Measurements from ENCODE around the gene NDST4.

DNA sequence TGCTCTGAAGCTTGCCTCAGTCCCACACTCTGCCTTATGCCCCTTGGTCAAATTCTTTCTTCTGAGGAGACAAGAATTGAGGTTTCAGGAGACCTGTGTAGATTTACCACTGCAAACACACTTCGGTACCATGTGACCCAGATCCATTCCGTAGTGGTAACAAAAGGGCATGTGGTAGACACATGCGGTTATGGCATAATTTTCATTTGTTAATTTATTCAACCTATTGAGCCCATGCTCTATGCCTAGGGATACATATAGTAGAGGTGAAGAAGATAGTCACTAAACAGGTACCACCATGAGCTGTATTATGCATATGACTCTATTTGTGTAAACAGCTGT, 190.9 kb downstream of the NDST4 start:
- TF ChIP-seq, protein P1, sequence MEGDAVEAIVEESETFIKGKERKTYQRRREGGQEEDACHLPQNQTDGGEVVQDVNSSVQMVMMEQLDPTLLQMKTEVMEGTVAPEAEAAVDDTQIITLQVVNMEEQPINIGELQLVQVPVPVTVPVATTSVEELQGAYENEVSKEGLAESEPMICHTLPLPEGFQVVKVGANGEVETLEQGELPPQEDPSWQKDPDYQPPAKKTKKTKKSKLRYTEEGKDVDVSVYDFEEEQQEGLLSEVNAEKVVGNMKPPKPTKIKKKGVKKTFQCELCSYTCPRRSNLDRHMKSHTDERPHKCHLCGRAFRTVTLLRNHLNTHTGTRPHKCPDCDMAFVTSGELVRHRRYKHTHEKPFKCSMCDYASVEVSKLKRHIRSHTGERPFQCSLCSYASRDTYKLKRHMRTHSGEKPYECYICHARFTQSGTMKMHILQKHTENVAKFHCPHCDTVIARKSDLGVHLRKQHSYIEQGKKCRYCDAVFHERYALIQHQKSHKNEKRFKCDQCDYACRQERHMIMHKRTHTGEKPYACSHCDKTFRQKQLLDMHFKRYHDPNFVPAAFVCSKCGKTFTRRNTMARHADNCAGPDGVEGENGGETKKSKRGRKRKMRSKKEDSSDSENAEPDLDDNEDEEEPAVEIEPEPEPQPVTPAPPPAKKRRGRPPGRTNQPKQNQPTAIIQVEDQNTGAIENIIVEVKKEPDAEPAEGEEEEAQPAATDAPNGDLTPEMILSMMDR (IDR thresholded peaks at IDR 0.05 in 8 of 11, conservative IDR thresholded peaks at IDR 0.05 in 3 of 11) = no peak
- no peak for TF ChIP-seq POLR2A (IDR thresholded peaks at IDR 0.05)
- TF ChIP-seq POLR2AphosphoS5 (IDR thresholded peaks at IDR 0.05) = no peak

All from spleen (tissue), 7 donors.